AG09319 (cell line): Measurements from ENCODE around the gene RNF213.

ENCODE experiments used
- DNase-seq: peaks from one replicate; pipeline ENCODE4 v3.0.0-alpha.2; 2010; ENCODE audit warnings: low read depth; ENCODE audit errors: extremely low read depth
- TF ChIP-seq, protein P1 (sequence below): IDR thresholded peaks from 2 replicates; pipeline ENCODE4 v1.5.1; 2011; ENCODE audit warnings: low read depth, mild to moderate bottlenecking, inconsistent platforms, low read length, moderate library complexity

RNF213 gene

DNA sequence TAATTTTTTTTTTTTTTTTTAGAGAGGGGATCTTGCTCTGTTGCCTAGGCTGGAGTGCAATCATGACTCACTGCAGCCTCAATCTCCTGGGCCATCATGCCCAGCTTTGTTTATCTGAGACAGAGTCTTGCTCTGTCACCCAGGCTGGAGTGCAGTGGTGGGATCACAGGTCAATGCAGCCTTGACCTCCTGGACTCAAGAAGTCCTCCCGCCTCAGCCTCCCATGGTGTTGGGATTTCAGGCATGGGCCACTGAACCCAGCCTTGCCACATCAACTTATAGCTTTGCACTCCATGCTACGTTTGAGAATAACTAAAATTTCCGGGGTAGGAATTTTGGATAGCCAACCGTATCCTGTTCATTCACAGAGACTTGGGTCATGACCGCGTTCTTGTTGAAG lies 30.6 kb downstream of the RNF213 start:
- TF ChIP-seq, protein P1, sequence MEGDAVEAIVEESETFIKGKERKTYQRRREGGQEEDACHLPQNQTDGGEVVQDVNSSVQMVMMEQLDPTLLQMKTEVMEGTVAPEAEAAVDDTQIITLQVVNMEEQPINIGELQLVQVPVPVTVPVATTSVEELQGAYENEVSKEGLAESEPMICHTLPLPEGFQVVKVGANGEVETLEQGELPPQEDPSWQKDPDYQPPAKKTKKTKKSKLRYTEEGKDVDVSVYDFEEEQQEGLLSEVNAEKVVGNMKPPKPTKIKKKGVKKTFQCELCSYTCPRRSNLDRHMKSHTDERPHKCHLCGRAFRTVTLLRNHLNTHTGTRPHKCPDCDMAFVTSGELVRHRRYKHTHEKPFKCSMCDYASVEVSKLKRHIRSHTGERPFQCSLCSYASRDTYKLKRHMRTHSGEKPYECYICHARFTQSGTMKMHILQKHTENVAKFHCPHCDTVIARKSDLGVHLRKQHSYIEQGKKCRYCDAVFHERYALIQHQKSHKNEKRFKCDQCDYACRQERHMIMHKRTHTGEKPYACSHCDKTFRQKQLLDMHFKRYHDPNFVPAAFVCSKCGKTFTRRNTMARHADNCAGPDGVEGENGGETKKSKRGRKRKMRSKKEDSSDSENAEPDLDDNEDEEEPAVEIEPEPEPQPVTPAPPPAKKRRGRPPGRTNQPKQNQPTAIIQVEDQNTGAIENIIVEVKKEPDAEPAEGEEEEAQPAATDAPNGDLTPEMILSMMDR, result no peak
- no peak for DNase-seq

DNA sequence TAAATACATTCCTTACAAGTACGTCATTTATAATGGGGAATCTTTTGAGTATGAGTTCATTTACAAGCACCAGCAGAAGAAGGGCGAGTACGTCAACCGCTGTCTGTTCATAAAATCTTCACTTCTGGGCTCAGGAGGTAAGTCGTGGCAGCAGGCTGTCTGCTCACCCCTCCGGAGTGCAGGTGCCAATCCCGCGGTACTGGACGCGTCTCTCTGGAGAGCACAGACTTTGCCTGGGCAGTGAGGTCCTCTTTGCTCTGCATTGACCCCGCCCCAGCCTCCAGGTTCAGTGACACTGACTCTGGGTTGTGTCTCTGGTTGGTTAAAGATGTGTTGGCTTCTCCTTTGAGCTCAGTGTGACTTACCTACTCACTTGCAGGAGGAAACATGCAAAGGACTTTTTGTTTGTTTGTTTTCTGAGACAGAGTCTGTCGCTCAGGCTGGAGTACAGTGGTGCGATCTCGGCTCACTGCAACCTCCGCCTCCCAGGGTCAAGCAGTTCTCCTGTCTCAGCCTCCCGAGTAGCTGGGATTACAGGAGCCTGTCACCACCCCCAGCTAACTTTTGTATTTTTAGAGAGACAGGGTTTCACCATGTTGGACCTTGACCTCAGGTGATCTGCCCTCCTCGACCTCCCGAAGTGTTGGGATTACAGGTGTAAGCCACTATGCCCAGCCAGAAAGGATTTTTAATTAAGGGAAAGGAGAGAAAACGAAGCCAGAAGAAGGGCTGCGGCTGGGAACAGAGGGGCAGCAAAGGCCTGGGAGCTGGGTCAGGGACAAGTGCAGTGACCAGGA lies 31.2 kb downstream of the RNF213 start:
- TF ChIP-seq, protein P1, result no peak

DNA sequence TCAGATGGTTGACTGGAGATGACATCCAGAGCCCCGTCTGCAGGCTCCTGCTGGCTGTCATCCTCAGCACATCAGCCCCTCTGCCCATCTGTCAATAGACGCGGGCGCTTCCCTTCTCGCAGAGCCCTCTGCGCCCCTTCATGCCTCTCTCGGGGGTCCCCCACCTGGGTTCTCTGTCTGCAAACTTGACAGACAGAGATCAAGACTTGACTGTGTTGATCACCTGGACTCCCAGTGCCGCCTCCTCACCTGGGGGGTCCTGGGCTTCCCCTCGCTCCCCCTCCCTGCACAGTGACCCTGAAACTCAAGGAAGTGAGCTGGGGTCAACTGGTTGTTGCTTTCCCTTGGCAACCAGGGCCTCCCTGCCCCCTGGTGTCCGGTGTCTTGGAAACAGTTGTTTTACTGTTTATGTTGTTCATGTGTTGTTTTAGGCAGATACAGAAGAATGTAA lies 31.9 kb downstream of the RNF213 start:
- DNase-seq, result no peak

More for the DNA sequence above, 31.2 kb downstream of the RNF213 start:
- no peak for DNase-seq

DNA sequence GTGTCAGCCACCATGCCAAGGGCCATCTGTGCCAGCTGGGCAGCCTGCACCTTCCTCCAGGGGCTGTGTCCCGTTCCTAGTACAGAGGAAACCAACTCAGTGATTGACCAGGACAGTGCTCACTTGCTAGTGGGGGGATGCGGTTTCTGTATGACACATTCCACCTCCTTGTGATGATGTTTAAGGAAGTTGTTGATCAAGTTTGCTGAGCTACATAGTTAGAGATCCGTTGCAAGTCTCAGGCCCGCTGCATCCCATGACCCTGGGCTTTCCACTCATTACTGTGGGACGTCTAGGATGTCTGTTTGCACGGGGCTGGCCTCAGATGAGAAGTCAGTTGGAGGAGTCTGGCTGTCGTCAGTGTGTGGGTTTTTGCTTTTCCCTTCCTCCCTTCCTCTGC lies 33.6 kb downstream of the RNF213 start:
- TF ChIP-seq, protein P1, result no peak
- DNase-seq, result no peak

More for the DNA sequence above, 31.9 kb downstream of the RNF213 start:
- TF ChIP-seq, protein P1, result no peak; the same call in 1 of the 2 replicates

DNA sequence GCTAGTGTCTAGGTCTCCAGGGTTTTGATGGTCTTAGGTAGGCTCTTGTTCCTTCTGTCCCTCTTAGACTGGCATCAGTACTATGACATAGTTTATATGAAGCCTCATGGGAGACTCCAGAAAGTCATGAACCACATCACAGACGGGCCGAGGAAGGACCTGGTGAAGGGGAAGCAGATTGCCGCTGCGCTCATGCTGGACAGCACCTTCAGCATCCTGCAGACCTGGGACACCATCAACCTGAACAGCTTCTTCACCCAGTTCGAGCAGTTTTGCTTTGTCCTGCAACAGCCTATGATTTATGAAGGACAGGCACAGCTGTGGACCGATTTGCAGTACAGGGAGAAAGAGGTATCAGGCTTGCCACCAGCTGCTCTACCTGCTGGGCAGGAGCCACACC lies 34.0 kb downstream of the RNF213 start:
- no peak for DNase-seq

DNA sequence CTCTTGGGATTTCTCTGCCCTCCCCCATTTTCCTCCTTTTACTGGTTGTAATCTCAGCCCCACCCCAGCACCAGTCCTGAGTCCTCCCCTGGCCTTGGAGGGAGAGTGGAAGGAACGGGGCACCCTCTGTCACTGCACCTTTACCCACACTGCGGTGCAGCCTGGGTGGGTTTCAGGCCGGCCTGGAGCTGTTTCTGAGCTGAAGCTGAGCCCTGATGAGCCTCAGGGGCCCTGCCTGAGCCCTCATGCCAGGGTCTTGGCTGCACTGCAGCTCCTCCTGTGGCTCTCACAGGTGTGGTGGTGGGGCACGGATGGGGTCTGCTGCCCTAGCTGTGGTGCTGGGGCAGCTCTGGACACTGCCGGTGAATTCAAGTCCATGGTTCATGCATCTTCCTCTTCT lies 34.5 kb downstream of the RNF213 start:
- no peak for DNase-seq
- TF ChIP-seq, protein P1, result no peak

More for the DNA sequence above, 34.0 kb downstream of the RNF213 start:
- TF ChIP-seq, protein P1, result no peak

DNA sequence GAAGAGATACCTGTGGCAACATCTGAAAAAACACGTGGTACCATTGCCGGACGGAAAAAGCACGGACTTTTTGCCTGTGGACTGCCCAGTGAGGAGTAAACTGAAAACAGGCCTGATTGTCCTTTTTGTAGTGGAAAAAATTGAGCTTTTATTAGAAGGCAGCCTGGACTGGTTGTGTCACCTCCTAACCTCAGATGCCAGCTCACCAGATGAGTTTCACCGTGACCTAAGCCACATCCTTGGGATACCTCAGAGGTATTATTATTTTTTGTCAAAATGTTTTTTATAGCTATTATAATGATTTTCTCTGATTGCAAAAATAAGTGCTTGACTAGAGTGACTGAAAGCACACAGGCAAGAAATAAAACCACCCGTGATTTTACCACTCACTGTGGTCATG lies 34.9 kb downstream of the RNF213 start:
- DNase-seq, result no peak
- TF ChIP-seq, protein P1, result no peak
